Pancreas (tissue), 10 donors: Measurements from ENCODE around the gene SP3. TPM values are rescaled to one million over a fixed set of nuclear protein-coding genes. Genes with fewer than 3 reads are reported as not detected.
A peak's percentile ranks its signal among the peaks of the same experiment; 100 is the strongest.

Experiments used
- ATAC-seq, 4 donors: fragments of 200-7000 bp; cut with Tn5 transposase; one replicate each; pipeline versions ENCODE4 v1.8.0 to v1.9.1; 2020; ENCODE audit warnings: mild to moderate bottlenecking in 4 of 4, moderate library complexity in 4 of 4
- DNase-seq, 6 donors: peaks; one replicate each; pipeline ENCODE4 v3.0.0-alpha.2; 2020
- FAIRE-seq: peaks from 2 replicates; lab custom pipeline; 2012; peaks lifted over from hg19 to GRCh38; lab: Jason Lieb, UNC
- H3K27ac ChIP-seq, 4 donors: fragments of 200-600 bp; sonication (generic); 1 replicate in 3 of 4; 2 replicates in 1 of 4; pipeline versions ENCODE4 v1.5.0 to v1.8.0; 2020
- H3K27me3 ChIP-seq, 4 donors: fragments of 200-600 bp; one replicate each; pipeline ENCODE4 v1.8.0; 2021
- H3K36me3 ChIP-seq, 3 donors: fragments of 200-600 bp; sonication (generic) in 1 of 3; one replicate each; pipeline versions ENCODE4 v1.5.0 to v1.8.0; 2020 to 2021
- H3K4me1 ChIP-seq, 3 donors: fragments of 200-600 bp; one replicate each; pipeline ENCODE4 v1.8.0; 2021
- H3K4me3 ChIP-seq, 4 donors: fragments of 200-600 bp; sonication (generic) in 2 of 4; one replicate each; pipeline versions ENCODE4 v1.5.0 to v1.8.0; 2020 to 2021
- H3K9me3 ChIP-seq, 4 donors: fragments of 200-600 bp; one replicate each; pipeline ENCODE4 v1.8.0; 2021
- CTCF ChIP-seq, 4 donors: fragments of 200-600 bp; sonication (generic) in 3 of 4; IDR thresholded peaks; one replicate each; pipeline versions ENCODE4 v1.5.0 to v1.8.0; 2021; ENCODE audit warnings: antibody characterized with exemption in 4 of 4
- WGBS, 2 donors: extraction: QIAGEN DNeasy Blood & Tissue Kit; methylation state at CpG; one replicate each; pipeline ENCODE4 v1.1.7; 2013; 5-methylcytosine and 5-hydroxymethylcytosine counted together
- intact Hi-C, 3 donors: fragments of 100-400 bp; cut with DNase I; formaldehyde crosslinking; loops; one replicate each; pipeline versions ENCODE4 v1.11.1 to v1.14.2; 2022
- polyA plus RNA-seq, 2 donors: library from polyadenylated mRNA; stranded (reverse); fragments of 200-250 nt; gene quantifications; one replicate each; pipeline ENCODE4 v1.2.3, GENCODE V29; 2013
- total RNA-seq, 6 donors: library from RNA; stranded (reverse); fragmentation: NEBNext Ultra II Directional in 4 of 6; extraction: Animal tissue kit (Norgen Biotek cat#: 25700) in 4 of 6; gene quantifications; one replicate each; pipeline versions ENCODE4 v1.2.1 to v1.2.4, GENCODE V29; 2021 to 2023
- donor health status: healthy with polysubstance abuse.
- donor health status: DM: no; HTN: no; CAD: no; lungs with moderate emphysema.
- donor health status: DM: no; HTN: no; CAD: no.
- donor health status: control.
- donor health status: control.
- donor health status: Bipolar disorder and iron deficiency.
- donor health status: DM: yes; HTN: yes; CAD: no.
- donor health status: DM: no; HTN: no; CAD: no.
- donor health status: DM: no; HTN: no; CAD: no.
- donor health status: DM: yes; HTN: yes; CAD: no.

Gene SP3
- 10 to 100 TPM; 21.1 to 48.0 (median 29.0) TPM for total RNA-seq
- polyA plus RNA-seq: 10 to 100 TPM in 1 of 2 donors, 1 to 10 TPM in 1; 5.6 to 16.6 TPM

DNA sequence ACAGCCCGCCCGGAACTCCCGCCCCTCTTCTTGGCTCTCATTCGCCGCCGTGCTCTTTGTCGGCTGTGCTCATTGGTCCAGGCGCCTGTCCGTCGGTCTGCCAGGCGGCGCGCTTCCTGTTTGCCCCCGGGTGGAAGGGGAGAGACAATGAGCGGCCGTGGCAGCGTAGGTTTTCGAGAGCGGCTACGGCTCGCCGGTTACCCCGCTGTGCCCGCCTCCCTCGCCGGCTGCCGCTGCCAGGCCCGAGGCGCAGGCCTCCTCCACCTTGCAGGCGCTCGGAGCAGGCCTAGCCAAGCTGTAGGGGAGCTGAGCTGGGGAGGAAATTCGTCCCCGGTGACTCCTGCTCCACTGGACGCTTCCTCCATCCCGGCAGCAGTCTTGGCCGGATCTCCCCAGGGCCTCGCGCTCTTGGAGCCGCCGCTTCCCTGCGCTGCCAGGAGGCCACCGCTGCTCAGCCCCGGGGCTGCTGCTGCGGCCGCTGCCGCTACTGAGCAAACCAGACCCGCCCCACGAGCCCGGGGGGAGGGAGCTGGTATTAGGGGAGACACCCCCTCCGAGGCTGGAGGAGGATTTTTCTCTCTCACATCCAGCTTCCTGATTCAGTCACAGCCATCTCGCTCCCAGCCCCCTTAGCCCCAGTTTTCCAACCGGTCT, at the start of gene SP3:
Gene SP3, minus strand, starts transcription at position 2 of the 654 bp plus-strand sequence. CDS start 202 bp downstream, outside the sequence.
- Histone ChIP-seq H3K4me1 (peaks cover 11 to 27% (median 21%) of the 10 kb centered on the region in 3 donors), H3K27ac (peak within 1 kb of the TSS; percentile 98 to 100 (median 98)), H3K36me3 (no peaks in the 10 kb centered on the region), H3K27me3 (no peaks in the 10 kb centered on the region), H3K9me3 (no peaks in the 10 kb centered on the region), H3K4me3 (peak within 1 kb of the TSS; percentile 90 to 99 (median 93))
- ATAC-seq: peak; percentile 84 to 92 (median 85)
- TF ChIP-seq CTCF (IDR thresholded peaks at IDR 0.05): no peak
- FAIRE-seq: no peak
- intact Hi-C loops: no loop called here
- WGBS, 2 donors: 0 to 1% methylated on average over 50 to 52 of the region's 52 CpGs
- DNase-seq: peak; percentile 96 to 99 (median 98)

DNA sequence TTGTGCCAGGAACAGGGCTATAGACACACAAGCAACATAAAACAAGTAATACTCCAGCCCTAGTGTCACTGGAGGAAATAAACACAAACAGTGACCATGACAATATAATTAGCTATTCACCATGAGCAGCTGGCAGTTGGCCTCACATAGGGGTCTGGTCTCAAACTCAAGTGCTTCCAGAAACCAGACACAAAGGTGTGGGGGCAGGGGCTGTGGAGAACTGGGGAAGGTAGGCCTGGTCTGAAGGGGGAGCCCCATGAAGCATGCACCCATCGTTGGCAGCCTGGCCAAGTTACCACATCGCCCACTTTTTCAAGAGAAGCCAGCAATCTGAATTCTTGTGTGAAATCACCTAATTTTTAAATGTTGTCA, 49.5 kb upstream of the SP3 start:
- ATAC-seq: no peak
- H3K27ac ChIP-seq: no peak overlapping the region
- TF ChIP-seq CTCF (IDR thresholded peaks at IDR 0.05): no peak
- 89% methylated on average over 2 of the region's 2 CpGs for WGBS, 2 donors
- H3K4me1 ChIP-seq: peaks cover 0 to 9% (median 0%) of the 10 kb centered on the region in 3 donors
- no peaks in the 10 kb centered on the region for H3K36me3 ChIP-seq
- no peak for FAIRE-seq
- DNase-seq: no peak
- no peaks in the 10 kb centered on the region for H3K27me3 ChIP-seq
- no peak overlapping the region for H3K4me3 ChIP-seq
- no peaks in the 10 kb centered on the region for H3K9me3 ChIP-seq
- intact Hi-C loops: no loop called here

- intact Hi-C loops: no loop called here
- no peaks in the 10 kb centered on the region for H3K27me3 ChIP-seq
- WGBS, 2 donors: 80 to 83% methylated on average over 6 of the region's 6 CpGs
- H3K27ac ChIP-seq: peak overlapping the region in 2 of 4 donors; percentile 70 to 77
- FAIRE-seq: no peak
- H3K4me1 ChIP-seq: peaks cover 0 to 9% (median 0%) of the 10 kb centered on the region in 3 donors
- TF ChIP-seq CTCF (IDR thresholded peaks at IDR 0.05): no peak
- H3K36me3 ChIP-seq: no peaks in the 10 kb centered on the region
- DNase-seq: no peak
- no peak for ATAC-seq
- H3K4me3 ChIP-seq: no peak overlapping the region
- no peaks in the 10 kb centered on the region for H3K9me3 ChIP-seq
These were observed 49.0 kb upstream of the SP3 start for GRCh38 chr2:174014011-174014698.

DNA sequence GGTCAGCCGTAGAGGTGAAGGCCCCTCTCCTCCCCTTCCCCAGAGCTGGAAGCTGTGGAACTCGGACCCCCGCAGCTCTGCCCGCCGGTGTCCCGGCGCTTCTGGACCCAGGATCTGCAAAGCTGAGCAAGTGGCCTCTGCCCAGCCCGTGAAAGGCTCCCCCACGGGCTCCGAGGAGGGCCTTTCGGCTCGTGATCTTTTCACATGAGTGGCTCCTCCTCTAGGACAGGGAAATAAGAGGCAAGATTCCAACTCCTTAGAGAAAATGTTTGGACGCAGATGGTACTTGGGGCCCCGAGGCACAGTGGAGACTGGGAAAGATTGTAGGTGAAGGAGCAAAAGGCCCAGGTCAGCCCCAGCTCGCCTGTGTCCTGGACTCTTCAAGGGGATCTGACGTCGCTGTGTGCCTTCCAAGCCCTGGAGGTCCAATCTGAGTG, 48.2 kb upstream of the SP3 start:
- 66 to 77% methylated on average over 14 to 17 of the region's 17 CpGs for WGBS, 2 donors
- Histone ChIP-seq H3K4me3 (peak overlapping the region in 3 of 4 donors; percentile 21 to 29 (median 29)), H3K36me3 (no peaks in the 10 kb centered on the region), H3K27ac (peak overlapping the region; percentile 45 to 77 (median 70)), H3K4me1 (peaks cover 0 to 9% (median 0%) of the 10 kb centered on the region in 3 donors), H3K9me3 (no peaks in the 10 kb centered on the region), H3K27me3 (no peaks in the 10 kb centered on the region)
- FAIRE-seq (no peak), DNase-seq (peak in 1 of 6 donors; percentile 63), ATAC-seq (peak; percentile 36 to 60 (median 53))
- intact Hi-C loops: no loop called here
- TF ChIP-seq CTCF (IDR thresholded peaks at IDR 0.05): no peak
